Lung (tissue), 12 donors: ENCODE measurements around the gene TLE2. TPM values are rescaled to one million over a fixed set of nuclear protein-coding genes. Genes with fewer than 3 reads are reported as not detected.
A peak's percentile ranks its signal among the peaks of the same experiment; 100 is the strongest.

Experiments used
- ATAC-seq: fragments of 200-7000 bp; cut with Tn5 transposase; one replicate; pipeline ENCODE4 v1.9.1; 2020; ENCODE audit warnings: moderate number of reproducible peaks; ENCODE audit not compliant: insufficient read depth, low FRiP score
- DNase-seq, 3 donors: peaks; one replicate each; pipeline ENCODE4 v3.0.0-alpha.2; 2013 to 2017
- H3K27ac ChIP-seq, 2 donors: one replicate each; pipeline ENCODE4 v1.5.1; 2013; ENCODE audit warnings: mild to moderate bottlenecking in 2 of 2, moderate library complexity in 2 of 2, control low read depth in 1 of 2, inconsistent platforms in 1 of 2, low read depth in 1 of 2, low read length in 1 of 2
- H3K27me3 ChIP-seq, 3 donors: one replicate each; pipeline ENCODE4 v1.5.1; 2013; ENCODE audit warnings: low read length in 2 of 3; ENCODE audit not compliant: control insufficient read depth in 3 of 3, insufficient read depth in 3 of 3
- H3K36me3 ChIP-seq, 4 donors: one replicate each; pipeline ENCODE4 v1.5.1; 2013; ENCODE audit warnings: low read length in 4 of 4, mild to moderate bottlenecking in 1 of 4, moderate library complexity in 1 of 4; ENCODE audit not compliant: control insufficient read depth in 4 of 4, insufficient read depth in 4 of 4
- H3K4me1 ChIP-seq, 5 donors: one replicate each; pipeline ENCODE4 v1.5.1; 2013; ENCODE audit warnings: low read length in 5 of 5, mild to moderate bottlenecking in 2 of 5, moderate library complexity in 1 of 5; ENCODE audit not compliant: control insufficient read depth in 5 of 5, insufficient read depth in 5 of 5
- H3K4me3 ChIP-seq: one replicate; pipeline ENCODE4 v1.5.1; 2013; ENCODE audit warnings: mild to moderate bottlenecking, control low read depth, moderate library complexity
- H3K9ac ChIP-seq, 2 donors: one replicate each; pipeline ENCODE4 v1.5.1; 2013; ENCODE audit warnings: low read length in 2 of 2, control low read depth in 1 of 2; ENCODE audit not compliant: insufficient read depth in 1 of 2
- H3K9me3 ChIP-seq, 4 donors: one replicate each; pipeline ENCODE4 v1.5.1; 2013; ENCODE audit warnings: low read length in 3 of 4, mild to moderate bottlenecking in 1 of 4, moderate library complexity in 1 of 4; ENCODE audit not compliant: control insufficient read depth in 4 of 4, insufficient read depth in 3 of 4
- CTCF ChIP-seq: IDR thresholded peaks from 2 replicates; pipeline ENCODE4 v1.5.1; 2012; ENCODE audit warnings: mild to moderate bottlenecking; ENCODE audit errors: control extremely low read depth, extremely low read depth
- WGBS, 2 donors: extraction: QIAGEN DNeasy Blood & Tissue Kit; methylation state at CpG; one replicate each; pipeline ENCODE4 v1.1.7; 2013; 5-methylcytosine and 5-hydroxymethylcytosine counted together
- polyA plus RNA-seq, 2 donors: library from polyadenylated mRNA; stranded (reverse); fragments of 200-250 nt; gene quantifications; one replicate each; pipeline ENCODE4 v1.2.1, GENCODE V29; 2013
- total RNA-seq, 2 donors: library from RNA; depleted of rRNA in 1 of 2; stranded (reverse); fragments of >200 nt in 1 of 2; gene quantifications; one replicate each; pipeline ENCODE4 v1.2.1, GENCODE V29; 2014 to 2021
- donor health status: control.
- donor health status: control.
- donor health status: Bipolar disorder and iron deficiency.
- donor health status: healthy.
- donor health status: DM: yes; HTN: yes; CAD: no.

TLE2 gene
- total and polyA plus RNA-seq, 4 donors = 30.8 to 47.1 (median 39.2) TPM

GRCh38 chr19:2970201-2970835 lies 58.8 kb downstream of the TLE2 start:
- DNase-seq (peak; percentile 46 to 60 (median 49)), ATAC-seq (no peak)
- Histone ChIP-seq H3K4me1 (peaks cover 2 to 45% (median 12%) of the 10 kb centered on the region in 5 donors), H3K9ac (no peak overlapping the region), H3K9me3 (no peaks in the 10 kb centered on the region), H3K4me3 (no peak overlapping the region), H3K36me3 (no peaks in the 10 kb centered on the region), H3K27me3 (no peaks in the 10 kb centered on the region), H3K27ac (peak overlapping the region in 1 of 2 donors; percentile 80)
- WGBS, 2 donors = 70 to 77% methylated on average over 9 of the region's 9 CpGs
- TF ChIP-seq CTCF = no peak

GRCh38 chr19:2969104-2969504 lies 60.0 kb downstream of the TLE2 start:
- peak; percentile 95 to 99 (median 98) for DNase-seq
- H3K36me3 ChIP-seq = no peaks in the 10 kb centered on the region
- no peak overlapping the region for H3K4me3 ChIP-seq
- H3K9ac ChIP-seq = peak overlapping the region in 1 of 2 donors; percentile 44
- no peaks in the 10 kb centered on the region for H3K9me3 ChIP-seq
- ATAC-seq = no peak
- no peaks in the 10 kb centered on the region for H3K27me3 ChIP-seq
- no peak for TF ChIP-seq CTCF
- 17 to 31% methylated on average over 5 of the region's 5 CpGs for WGBS, 2 donors
- peaks cover 2 to 42% (median 12%) of the 10 kb centered on the region in 5 donors for H3K4me1 ChIP-seq
- H3K27ac ChIP-seq = peak overlapping the region; percentile 4 to 24

- WGBS, 2 donors = 84 to 86% methylated on average over 8 of the region's 8 CpGs
Observed at GRCh38 chr19:2967972-2968371, 61.1 kb downstream of the TLE2 start.

More at GRCh38 chr19:2967972-2968371, 61.1 kb downstream of the TLE2 start:
- ATAC-seq (no peak), DNase-seq (no peak)
- Histone ChIP-seq H3K27me3 (no peaks in the 10 kb centered on the region), H3K27ac (no peak overlapping the region), H3K9me3 (no peaks in the 10 kb centered on the region), H3K4me1 (peaks cover 2 to 35% (median 12%) of the 10 kb centered on the region in 5 donors), H3K9ac (peak overlapping the region in 1 of 2 donors; percentile 38), H3K36me3 (no peaks in the 10 kb centered on the region), H3K4me3 (no peak overlapping the region)
- TF ChIP-seq CTCF = no peak
